GM18951 (cell line): Measurements from ENCODE around the gene COL2A1.

ENCODE experiments used
- POLR2A ChIP-seq: IDR thresholded peaks from 4 replicates; pipeline ENCODE4 v1.6.1; 2011; ENCODE audit warnings: mild to moderate bottlenecking; ENCODE audit not compliant: insufficient read length, insufficient read depth; ENCODE audit errors: extremely low read depth
- in situ Hi-C: fragments of 300-500 bp; cut with MboI; formaldehyde crosslinking; loops from one replicate; pipeline ENCODE4 v1.12.0; 2022; ENCODE audit warnings: low sequenced_read_pairs, mixed read lengths, inconsistent platforms; ENCODE audit not compliant: unreplicated experiment

COL2A1 gene

GRCh38 chr12:47955059-47955458 is 49.2 kb downstream of the COL2A1 start:
- in situ Hi-C loops: no loop called here
- no peak for TF ChIP-seq POLR2A

DNA sequence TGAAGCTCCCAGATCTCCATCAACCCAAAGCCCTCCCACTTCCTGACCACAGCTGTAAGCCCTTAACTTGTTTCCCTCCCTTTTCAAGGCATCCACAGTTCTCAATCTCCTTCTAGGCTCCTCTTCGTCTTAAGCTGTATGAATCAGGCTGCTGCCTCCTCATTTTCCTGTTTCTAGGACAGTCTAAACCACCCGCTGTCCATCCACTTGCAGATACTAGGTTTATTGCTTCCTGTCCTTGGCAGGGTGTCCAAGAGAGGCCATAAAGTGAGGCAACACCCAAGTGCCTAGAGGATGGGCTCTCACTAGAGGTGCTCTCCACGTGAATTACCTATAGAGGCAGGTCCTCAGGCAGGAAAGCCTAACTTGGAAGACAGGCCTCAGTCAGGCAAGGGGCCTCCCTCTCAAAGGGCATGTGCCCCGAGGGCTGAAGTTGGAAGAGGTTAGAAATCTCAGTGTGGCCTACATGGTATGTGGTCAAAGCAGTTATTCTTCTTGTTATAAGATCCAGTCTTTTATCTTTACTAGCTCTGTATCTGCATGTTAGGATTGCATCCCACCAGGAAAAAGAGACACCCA is 49.7 kb downstream of the COL2A1 start:
- in situ Hi-C loops: no loop called here

DNA sequence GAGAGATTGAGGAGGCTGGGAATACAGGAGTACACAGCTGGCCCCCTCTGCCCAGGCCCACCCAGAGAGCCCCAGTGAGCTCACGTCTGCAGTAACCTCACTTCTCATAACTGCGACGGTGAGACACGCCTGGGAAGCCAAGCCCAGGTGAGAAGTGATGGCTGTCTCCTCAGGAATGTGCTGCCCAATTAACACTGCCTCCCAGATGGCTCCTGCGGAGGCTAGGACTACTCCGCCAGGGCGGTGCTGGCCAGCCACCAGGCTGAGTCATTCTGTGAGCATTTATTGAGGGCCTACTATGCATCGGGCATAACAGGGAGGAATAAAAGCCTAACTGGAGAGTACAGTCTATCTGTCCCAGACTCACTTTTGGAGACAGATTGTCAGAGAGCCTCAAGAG is 50.2 kb downstream of the COL2A1 start:
- no peak for TF ChIP-seq POLR2A
- in situ Hi-C loops: no loop called here

More for the DNA sequence above, 49.7 kb downstream of the COL2A1 start:
- no peak for TF ChIP-seq POLR2A

- in situ Hi-C loops: no loop called here
- TF ChIP-seq POLR2A: no peak
These were observed 53.3 kb downstream of the COL2A1 start for GRCh38 chr12:47950856-47951468.

DNA sequence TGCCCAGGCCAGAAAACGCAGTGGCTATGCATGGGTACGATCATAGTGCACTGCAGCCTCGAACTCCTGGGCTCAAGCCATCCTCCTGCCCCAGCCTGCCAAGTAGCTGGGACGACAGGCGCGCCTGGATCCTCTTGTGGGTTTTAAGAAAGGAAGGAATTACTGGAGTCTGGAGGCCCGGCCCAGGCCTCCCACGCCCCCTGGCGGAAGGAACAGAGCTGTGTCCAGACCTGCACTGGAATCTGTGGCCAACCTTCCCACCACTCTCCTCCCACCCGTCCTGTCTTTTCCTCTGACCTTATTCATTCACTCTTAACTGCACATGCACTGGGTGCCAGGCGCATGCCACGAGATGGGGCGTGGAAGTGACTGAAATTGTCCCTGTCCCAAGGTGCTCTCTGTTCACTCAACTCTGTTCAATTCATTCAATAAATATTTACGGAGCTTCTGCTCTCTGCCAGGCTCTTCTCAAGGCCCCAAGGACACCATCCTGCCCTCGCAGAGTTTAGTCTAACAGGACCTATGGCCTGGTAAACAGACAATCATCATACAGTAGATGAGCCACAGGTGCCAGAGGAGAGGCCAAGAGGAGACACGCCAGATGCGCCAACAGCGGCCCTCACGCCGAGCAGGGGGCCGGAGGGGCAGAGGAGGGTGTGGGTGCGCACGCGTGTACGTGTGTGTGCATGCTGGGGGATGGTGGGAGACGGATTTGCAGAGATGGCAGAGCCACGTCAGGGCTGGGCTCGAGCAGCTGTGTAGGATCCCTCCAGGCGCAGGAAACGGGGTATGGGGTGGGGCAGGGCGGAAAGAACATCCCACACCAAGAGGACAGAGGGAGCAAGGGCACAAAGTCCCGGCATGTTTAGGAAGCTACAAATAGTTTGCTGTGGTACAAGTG is 54.6 kb downstream of the COL2A1 start:
- TF ChIP-seq POLR2A: no peak
- in situ Hi-C loops: no loop called here

- no peak for TF ChIP-seq POLR2A
- in situ Hi-C loops: no loop called here
These were observed 56.9 kb downstream of the COL2A1 start for GRCh38 chr12:47947341-47947740.

- in situ Hi-C loops: no loop called here
- TF ChIP-seq POLR2A: no peak
These were observed 57.6 kb downstream of the COL2A1 start for GRCh38 chr12:47946413-47947323.

DNA sequence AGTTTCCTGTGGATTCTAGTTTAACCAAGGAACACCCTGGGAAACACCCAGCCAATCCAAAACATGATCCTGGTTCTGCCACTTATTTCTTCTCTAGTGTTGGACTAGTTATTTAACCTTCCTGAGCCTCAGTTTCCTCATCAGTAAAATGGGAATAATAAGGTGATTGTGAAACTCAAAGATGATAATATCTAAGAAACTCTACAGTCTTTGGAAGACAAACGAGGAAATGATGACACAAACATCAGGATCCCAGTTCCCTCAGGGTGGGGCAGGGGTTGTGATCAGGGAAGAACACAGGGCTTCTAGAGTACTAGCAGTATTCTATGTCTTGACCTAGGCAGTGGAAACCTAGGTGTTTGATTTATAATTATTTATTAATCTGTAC is 58.9 kb downstream of the COL2A1 start:
- in situ Hi-C loops: no loop called here
- no peak for TF ChIP-seq POLR2A

- in situ Hi-C loops: no loop called here
These were observed 59.5 kb downstream of the COL2A1 start for GRCh38 chr12:47944685-47945340.

GRCh38 chr12:47943623-47944340 is 60.5 kb downstream of the COL2A1 start:
- in situ Hi-C loops: no loop called here
- TF ChIP-seq POLR2A: no peak

More at GRCh38 chr12:47944685-47945340, 59.5 kb downstream of the COL2A1 start:
- no peak for TF ChIP-seq POLR2A

DNA sequence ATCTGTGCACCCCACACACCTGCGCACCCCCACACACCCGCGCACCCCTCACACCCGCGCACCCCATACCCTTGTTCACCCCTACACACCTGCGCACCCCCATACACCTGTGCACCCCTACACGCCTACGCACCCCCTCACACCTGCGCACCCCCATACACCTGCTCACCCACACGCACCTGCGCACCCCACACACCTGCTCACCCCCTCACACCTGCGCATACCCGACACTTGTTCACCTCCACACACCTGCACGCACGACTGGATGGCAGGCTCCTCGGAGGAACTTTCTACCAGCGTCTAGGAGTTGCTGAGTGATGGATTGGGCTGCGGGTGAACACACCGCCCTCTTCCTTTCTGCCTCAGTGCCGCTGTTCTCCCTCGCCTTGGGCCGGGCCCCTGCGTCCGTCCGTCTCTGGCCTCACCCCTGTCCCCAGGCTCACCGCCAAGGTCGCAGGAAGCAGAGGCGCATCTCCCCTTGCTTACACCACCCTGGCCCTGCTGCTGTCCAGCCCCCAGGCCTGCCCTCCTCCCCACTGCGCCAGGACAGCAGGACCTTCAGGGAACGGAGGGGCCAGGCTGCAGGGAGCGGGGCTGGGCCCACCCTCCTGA is 61.6 kb downstream of the COL2A1 start:
- TF ChIP-seq POLR2A: no peak
- in situ Hi-C loops: no loop called here
